ENCODE measurements around the gene CAV2.
"Not testable (repeated sequence)": the region's sequence is repeated elsewhere in the genome, so short reads cannot be mapped to it uniquely, and the experiment has no call there.

CAV2 gene

GRCh38 chr7:116468534-116468933 is 31.0 kb upstream of the CAV2 start:
- no CpG with 5 or more reads among the region's 2 CpGs for WGBS (ENCODE audit: insufficient coverage, insufficient read length)
- H3K4me1 ChIP-seq (ENCODE audit: control insufficient read depth, insufficient read depth, low read length): no peaks in the 10 kb centered on the region
- no peak overlapping the region for H3K27ac ChIP-seq (ENCODE audit: low read length)

GRCh38 chr7:116477625-116478024 is 21.9 kb upstream of the CAV2 start:
- no peak for DNase-seq (ENCODE audit: low read depth, low spot score)
- Histone ChIP-seq H3K9me3 (ENCODE audit: control insufficient read depth, insufficient read depth, low read length) (no peaks in the 10 kb centered on the region), H3K27ac (ENCODE audit: low read length) (no peak overlapping the region), H3K27me3 (ENCODE audit: control insufficient read depth, insufficient read depth, low read length) (no peaks in the 10 kb centered on the region), H3K4me1 (ENCODE audit: control insufficient read depth, insufficient read depth, low read length) (no peaks in the 10 kb centered on the region), H3K4me3 (ENCODE audit: low read length) (no peak overlapping the region), H3K36me3 (ENCODE audit: control insufficient read depth, insufficient read depth, low read length) (no peaks in the 10 kb centered on the region)
- no CpG with 5 or more reads among the region's 1 CpG for WGBS (ENCODE audit: insufficient coverage, insufficient read length)

More at GRCh38 chr7:116468534-116468933, 31.0 kb upstream of the CAV2 start:
- Histone ChIP-seq H3K36me3 (ENCODE audit: control insufficient read depth, insufficient read depth, low read length) (no peaks in the 10 kb centered on the region), H3K27me3 (ENCODE audit: control insufficient read depth, insufficient read depth, low read length) (no peaks in the 10 kb centered on the region), H3K9me3 (ENCODE audit: control insufficient read depth, insufficient read depth, low read length) (no peaks in the 10 kb centered on the region), H3K4me3 (ENCODE audit: low read length) (no peak overlapping the region)
- no peak for DNase-seq (ENCODE audit: low read depth, low spot score)

GRCh38 chr7:116478834-116479233 is 20.7 kb upstream of the CAV2 start:
- Histone ChIP-seq H3K27me3 (ENCODE audit: control insufficient read depth, insufficient read depth, low read length) (no peaks in the 10 kb centered on the region), H3K9me3 (ENCODE audit: control insufficient read depth, insufficient read depth, low read length) (no peaks in the 10 kb centered on the region), H3K4me3 (ENCODE audit: low read length) (no peak overlapping the region), H3K27ac (ENCODE audit: low read length) (no peak overlapping the region), H3K36me3 (ENCODE audit: control insufficient read depth, insufficient read depth, low read length) (no peaks in the 10 kb centered on the region), H3K4me1 (ENCODE audit: control insufficient read depth, insufficient read depth, low read length) (no peaks in the 10 kb centered on the region)
- DNase-seq (ENCODE audit: low read depth, low spot score): no peak
- no CpG with 5 or more reads among the region's 2 CpGs for WGBS (ENCODE audit: insufficient coverage, insufficient read length)

GRCh38 chr7:116483271-116483942 is 16.1 kb upstream of the CAV2 start:
- DNase-seq (ENCODE audit: low read depth, low spot score): no peak
- Histone ChIP-seq H3K36me3 (ENCODE audit: control insufficient read depth, insufficient read depth, low read length) (no peaks in the 10 kb centered on the region), H3K4me3 (ENCODE audit: low read length) (no peak overlapping the region), H3K27ac (ENCODE audit: low read length) (no peak overlapping the region), H3K4me1 (ENCODE audit: control insufficient read depth, insufficient read depth, low read length) (no peaks in the 10 kb centered on the region), H3K9me3 (ENCODE audit: control insufficient read depth, insufficient read depth, low read length) (no peaks in the 10 kb centered on the region), H3K27me3 (ENCODE audit: control insufficient read depth, insufficient read depth, low read length) (no peaks in the 10 kb centered on the region)
- whole genome bisulfite sequencing (ENCODE audit: insufficient coverage, insufficient read length): no CpG with 5 or more reads among the region's 2 CpGs

- not testable (repeated sequence) for DNase-seq (ENCODE audit: low read depth, low spot score); H3K4me3 ChIP-seq (ENCODE audit: low read length); H3K36me3 ChIP-seq (ENCODE audit: control insufficient read depth, insufficient read depth, low read length); H3K27ac ChIP-seq (ENCODE audit: low read length); H3K9me3 ChIP-seq (ENCODE audit: control insufficient read depth, insufficient read depth, low read length); H3K4me1 ChIP-seq (ENCODE audit: control insufficient read depth, insufficient read depth, low read length); H3K27me3 ChIP-seq (ENCODE audit: control insufficient read depth, insufficient read depth, low read length)
- WGBS (ENCODE audit: insufficient coverage, insufficient read length): no CpG with 5 or more reads among the region's 4 CpGs
These were observed 15.1 kb upstream of the CAV2 start for GRCh38 chr7:116484389-116484788.

- Histone ChIP-seq H3K4me3 (ENCODE audit: low read length) (no peak overlapping the region), H3K27ac (ENCODE audit: low read length) (no peak overlapping the region), H3K27me3 (ENCODE audit: control insufficient read depth, insufficient read depth, low read length) (no peaks in the 10 kb centered on the region), H3K9me3 (ENCODE audit: control insufficient read depth, insufficient read depth, low read length) (no peaks in the 10 kb centered on the region), H3K4me1 (ENCODE audit: control insufficient read depth, insufficient read depth, low read length) (no peaks in the 10 kb centered on the region), H3K36me3 (ENCODE audit: control insufficient read depth, insufficient read depth, low read length) (no peaks in the 10 kb centered on the region)
- WGBS (ENCODE audit: insufficient coverage, insufficient read length): no CpG with 5 or more reads among the region's 5 CpGs
- DNase-seq (ENCODE audit: low read depth, low spot score): no peak
These were observed 11.5 kb upstream of the CAV2 start for GRCh38 chr7:116487907-116488521.

- Histone ChIP-seq H3K27me3 (ENCODE audit: control insufficient read depth, insufficient read depth, low read length) (no peaks in the 10 kb centered on the region), H3K36me3 (ENCODE audit: control insufficient read depth, insufficient read depth, low read length) (no peaks in the 10 kb centered on the region), H3K27ac (ENCODE audit: low read length) (no peak overlapping the region), H3K9me3 (ENCODE audit: control insufficient read depth, insufficient read depth, low read length) (no peaks in the 10 kb centered on the region), H3K4me1 (ENCODE audit: control insufficient read depth, insufficient read depth, low read length) (no peaks in the 10 kb centered on the region), H3K4me3 (ENCODE audit: low read length) (no peak overlapping the region)
- WGBS (ENCODE audit: insufficient coverage, insufficient read length): no CpG with 5 or more reads among the region's 2 CpGs
- no peak for DNase-seq (ENCODE audit: low read depth, low spot score)
These were observed 9.2 kb upstream of the CAV2 start for GRCh38 chr7:116490351-116490750.

- Histone ChIP-seq H3K27ac (ENCODE audit: low read length) (no peak overlapping the region), H3K4me3 (ENCODE audit: low read length) (no peak overlapping the region), H3K27me3 (ENCODE audit: control insufficient read depth, insufficient read depth, low read length) (no peaks in the 10 kb centered on the region), H3K9me3 (ENCODE audit: control insufficient read depth, insufficient read depth, low read length) (no peaks in the 10 kb centered on the region), H3K4me1 (ENCODE audit: control insufficient read depth, insufficient read depth, low read length) (no peaks in the 10 kb centered on the region), H3K36me3 (ENCODE audit: control insufficient read depth, insufficient read depth, low read length) (no peaks in the 10 kb centered on the region)
- no CpG with 5 or more reads among the region's 3 CpGs for WGBS (ENCODE audit: insufficient coverage, insufficient read length)
- no peak for DNase-seq (ENCODE audit: low read depth, low spot score)
These were observed 7.5 kb upstream of the CAV2 start for GRCh38 chr7:116491887-116492653.

- Histone ChIP-seq H3K9me3 (ENCODE audit: control insufficient read depth, insufficient read depth, low read length) (no peaks in the 10 kb centered on the region), H3K27me3 (ENCODE audit: control insufficient read depth, insufficient read depth, low read length) (no peaks in the 10 kb centered on the region), H3K4me1 (ENCODE audit: control insufficient read depth, insufficient read depth, low read length) (no peaks in the 10 kb centered on the region), H3K36me3 (ENCODE audit: control insufficient read depth, insufficient read depth, low read length) (no peaks in the 10 kb centered on the region), H3K27ac (ENCODE audit: low read length) (no peak overlapping the region), H3K4me3 (ENCODE audit: low read length) (no peak overlapping the region)
- no peak for DNase-seq (ENCODE audit: low read depth, low spot score)
- no CpG with 5 or more reads among the region's 3 CpGs for WGBS (ENCODE audit: insufficient coverage, insufficient read length)
These were observed 6.9 kb upstream of the CAV2 start for GRCh38 chr7:116492654-116493109.

- Histone ChIP-seq H3K4me3 (ENCODE audit: low read length) (no peak overlapping the region), H3K27ac (ENCODE audit: low read length) (no peak overlapping the region), H3K36me3 (ENCODE audit: control insufficient read depth, insufficient read depth, low read length) (no peaks in the 10 kb centered on the region), H3K9me3 (ENCODE audit: control insufficient read depth, insufficient read depth, low read length) (no peaks in the 10 kb centered on the region), H3K4me1 (ENCODE audit: control insufficient read depth, insufficient read depth, low read length) (no peaks in the 10 kb centered on the region), H3K27me3 (ENCODE audit: control insufficient read depth, insufficient read depth, low read length) (no peaks in the 10 kb centered on the region)
- no CpG with 5 or more reads among the region's 1 CpG for WGBS (ENCODE audit: insufficient coverage, insufficient read length)
- no peak for DNase-seq (ENCODE audit: low read depth, low spot score)
These were observed 6.1 kb upstream of the CAV2 start for GRCh38 chr7:116493449-116493848.
